Lower leg skin (tissue), 3 donors: ENCODE data around the gene RASEF.

Experiments used
- POLR2A ChIP-seq, 2 donors: fragments of 450-650 bp; IDR thresholded peaks; one replicate each; pipeline ENCODE4 v1.6.1; 2016 to 2017; ENCODE audit warnings: antibody characterized with exemption in 2 of 2, mild to moderate bottlenecking in 1 of 2, moderate library complexity in 1 of 2
- TF ChIP-seq, protein P1 (sequence below), 3 donors: fragments of 450-650 bp; IDR thresholded peaks; one replicate each; pipeline ENCODE4 v1.5.1; 2016; ENCODE audit warnings: antibody characterized with exemption in 3 of 3, mild to moderate bottlenecking in 3 of 3, moderate library complexity in 2 of 3

DNA sequence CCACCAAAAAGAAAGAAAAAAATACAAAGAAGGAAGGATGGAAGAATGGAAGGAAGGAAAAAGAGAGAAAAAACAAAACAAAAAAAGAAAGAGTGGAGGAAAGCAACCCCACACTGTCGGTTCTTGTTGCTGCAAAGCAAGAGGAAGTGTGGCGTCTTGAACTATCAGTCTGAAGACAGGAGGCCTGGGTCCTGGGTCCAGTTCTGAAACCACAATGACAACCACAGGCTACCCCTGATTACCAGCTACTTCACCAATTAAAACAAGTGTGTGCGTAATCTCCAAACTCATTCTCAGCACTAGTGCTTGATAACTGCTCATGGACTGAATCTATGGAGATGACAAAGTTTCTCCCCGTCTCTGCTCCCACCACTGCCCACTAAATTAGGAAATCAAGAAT is 93.7 kb downstream of the RASEF start:
- no peak for TF ChIP-seq POLR2A (IDR thresholded peaks at IDR 0.05)
- TF ChIP-seq, protein P1, sequence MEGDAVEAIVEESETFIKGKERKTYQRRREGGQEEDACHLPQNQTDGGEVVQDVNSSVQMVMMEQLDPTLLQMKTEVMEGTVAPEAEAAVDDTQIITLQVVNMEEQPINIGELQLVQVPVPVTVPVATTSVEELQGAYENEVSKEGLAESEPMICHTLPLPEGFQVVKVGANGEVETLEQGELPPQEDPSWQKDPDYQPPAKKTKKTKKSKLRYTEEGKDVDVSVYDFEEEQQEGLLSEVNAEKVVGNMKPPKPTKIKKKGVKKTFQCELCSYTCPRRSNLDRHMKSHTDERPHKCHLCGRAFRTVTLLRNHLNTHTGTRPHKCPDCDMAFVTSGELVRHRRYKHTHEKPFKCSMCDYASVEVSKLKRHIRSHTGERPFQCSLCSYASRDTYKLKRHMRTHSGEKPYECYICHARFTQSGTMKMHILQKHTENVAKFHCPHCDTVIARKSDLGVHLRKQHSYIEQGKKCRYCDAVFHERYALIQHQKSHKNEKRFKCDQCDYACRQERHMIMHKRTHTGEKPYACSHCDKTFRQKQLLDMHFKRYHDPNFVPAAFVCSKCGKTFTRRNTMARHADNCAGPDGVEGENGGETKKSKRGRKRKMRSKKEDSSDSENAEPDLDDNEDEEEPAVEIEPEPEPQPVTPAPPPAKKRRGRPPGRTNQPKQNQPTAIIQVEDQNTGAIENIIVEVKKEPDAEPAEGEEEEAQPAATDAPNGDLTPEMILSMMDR (IDR thresholded peaks at IDR 0.05): no peak
